ENCODE data around the gene SEPTIN8.

The SEPTIN8 gene

DNA sequence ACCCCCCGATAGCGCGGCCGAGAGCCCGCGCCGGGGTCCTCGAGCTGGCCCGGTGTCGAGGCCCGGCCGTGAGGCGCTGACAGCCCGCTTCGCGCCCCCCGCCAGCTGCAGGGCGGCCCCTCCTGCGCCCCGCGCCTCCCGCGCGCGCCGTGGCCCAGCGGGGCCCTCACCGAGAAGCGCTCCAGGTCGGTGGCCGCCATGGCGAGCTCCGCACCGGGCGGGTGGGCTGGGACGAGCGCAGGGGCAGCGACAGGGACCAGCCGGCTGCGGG is 166 bp downstream of the SEPTIN8 start:
- H3K9ac ChIP-seq (ENCODE audit: low read length), result peak overlapping the region; percentile 69
- peaks cover 13% of the 10 kb centered on the region for H3K79me2 ChIP-seq (ENCODE audit: low read length)
- H4K20me1 ChIP-seq (ENCODE audit: insufficient read depth, low read length), result no peaks in the 10 kb centered on the region
- H3K9me3 ChIP-seq (ENCODE audit: insufficient read depth, low read length), result no peaks in the 10 kb centered on the region
- TF ChIP-seq EZH2phosphoT487 (IDR thresholded peaks at IDR 0.05; ENCODE audit: low read depth), result no peak
- TF ChIP-seq, protein P1, sequence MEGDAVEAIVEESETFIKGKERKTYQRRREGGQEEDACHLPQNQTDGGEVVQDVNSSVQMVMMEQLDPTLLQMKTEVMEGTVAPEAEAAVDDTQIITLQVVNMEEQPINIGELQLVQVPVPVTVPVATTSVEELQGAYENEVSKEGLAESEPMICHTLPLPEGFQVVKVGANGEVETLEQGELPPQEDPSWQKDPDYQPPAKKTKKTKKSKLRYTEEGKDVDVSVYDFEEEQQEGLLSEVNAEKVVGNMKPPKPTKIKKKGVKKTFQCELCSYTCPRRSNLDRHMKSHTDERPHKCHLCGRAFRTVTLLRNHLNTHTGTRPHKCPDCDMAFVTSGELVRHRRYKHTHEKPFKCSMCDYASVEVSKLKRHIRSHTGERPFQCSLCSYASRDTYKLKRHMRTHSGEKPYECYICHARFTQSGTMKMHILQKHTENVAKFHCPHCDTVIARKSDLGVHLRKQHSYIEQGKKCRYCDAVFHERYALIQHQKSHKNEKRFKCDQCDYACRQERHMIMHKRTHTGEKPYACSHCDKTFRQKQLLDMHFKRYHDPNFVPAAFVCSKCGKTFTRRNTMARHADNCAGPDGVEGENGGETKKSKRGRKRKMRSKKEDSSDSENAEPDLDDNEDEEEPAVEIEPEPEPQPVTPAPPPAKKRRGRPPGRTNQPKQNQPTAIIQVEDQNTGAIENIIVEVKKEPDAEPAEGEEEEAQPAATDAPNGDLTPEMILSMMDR (IDR thresholded peaks at IDR 0.05; ENCODE audit: low read depth, low read length), result no peak
- no peaks in the 10 kb centered on the region for H3K36me3 ChIP-seq (replicated peaks; ENCODE audit: low read depth, low read length)
- H2AFZ ChIP-seq (ENCODE audit: low read depth, low read length), result no peak overlapping the region
- no peaks in the 10 kb centered on the region for H3K4me1 ChIP-seq (ENCODE audit: low read length)
- H3K4me3 ChIP-seq (ENCODE audit: low read length), result peak overlapping the region; percentile 96
- peak overlapping the region; percentile 86 for H3K4me2 ChIP-seq (ENCODE audit: low read length)
- H3K27ac ChIP-seq (ENCODE audit: low read length), result no peak overlapping the region
- 0 out of 2 replicates have a peak, but pooled peaks cover 5% of the 10 kb centered on the region for H3K27me3 ChIP-seq (ENCODE audit: low read depth, low read length)

DNA sequence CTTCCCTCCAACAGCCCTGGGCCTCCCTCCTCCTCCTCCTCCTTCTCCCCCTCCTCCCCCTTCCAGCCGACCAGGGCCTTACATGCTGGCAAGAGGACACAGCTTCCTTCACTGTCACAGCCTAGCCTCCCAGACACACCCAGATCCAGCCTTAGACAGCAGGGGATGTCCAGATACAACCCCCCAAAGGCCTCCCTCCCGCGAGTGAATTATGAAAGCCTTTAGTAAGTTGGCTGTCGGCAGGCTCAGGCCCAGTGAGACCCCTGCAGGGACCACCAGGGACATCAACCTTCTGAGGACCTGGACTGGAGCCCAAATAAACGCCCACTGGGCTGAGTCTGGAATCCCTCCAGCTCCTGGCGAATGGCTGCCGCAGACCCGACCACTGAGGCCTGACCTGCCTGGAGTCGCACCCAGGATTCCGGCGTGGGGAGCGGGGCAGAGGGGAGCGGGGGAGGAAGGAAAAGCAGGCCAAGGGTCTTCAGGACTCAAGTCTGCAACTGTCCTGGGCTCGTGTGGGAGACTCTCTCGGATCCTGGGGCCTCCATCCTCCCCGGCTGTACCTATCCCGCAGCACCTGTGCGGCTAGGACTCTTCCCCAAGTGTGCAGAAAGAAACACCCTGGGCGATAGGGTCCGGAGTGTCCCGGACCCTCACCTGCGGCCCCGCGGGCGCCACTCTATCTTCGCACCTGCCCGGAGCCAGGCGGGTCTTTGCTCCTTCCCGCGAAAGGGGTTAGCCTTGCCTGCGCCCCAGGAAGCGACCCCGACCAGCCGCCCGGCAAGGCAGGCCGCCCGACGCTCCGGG is 705 bp downstream of the SEPTIN8 start:
- no peaks in the 10 kb centered on the region for H3K9me3 ChIP-seq (ENCODE audit: insufficient read depth, low read length)
- peak overlapping the region; percentile 96 for H3K4me3 ChIP-seq (ENCODE audit: low read length)
- no peak overlapping the region for H3K27ac ChIP-seq (ENCODE audit: low read length)
- peak overlapping the region; percentile 86 for H3K4me2 ChIP-seq (ENCODE audit: low read length)
- H4K20me1 ChIP-seq (ENCODE audit: insufficient read depth, low read length), result no peaks in the 10 kb centered on the region
- no peak for TF ChIP-seq EZH2phosphoT487 (IDR thresholded peaks at IDR 0.05; ENCODE audit: low read depth)
- TF ChIP-seq, protein P1 (IDR thresholded peaks at IDR 0.05; ENCODE audit: low read depth, low read length), result no peak
- H3K36me3 ChIP-seq (replicated peaks; ENCODE audit: low read depth, low read length), result no peaks in the 10 kb centered on the region
- H3K9ac ChIP-seq (ENCODE audit: low read length), result peak overlapping the region; percentile 69
- peaks cover 13% of the 10 kb centered on the region for H3K79me2 ChIP-seq (ENCODE audit: low read length)
- 0 out of 2 replicates have a peak, but pooled peaks cover 5% of the 10 kb centered on the region for H3K27me3 ChIP-seq (ENCODE audit: low read depth, low read length)
- H3K4me1 ChIP-seq (ENCODE audit: low read length), result no peaks in the 10 kb centered on the region
- no peak overlapping the region for H2AFZ ChIP-seq (ENCODE audit: low read depth, low read length)

DNA sequence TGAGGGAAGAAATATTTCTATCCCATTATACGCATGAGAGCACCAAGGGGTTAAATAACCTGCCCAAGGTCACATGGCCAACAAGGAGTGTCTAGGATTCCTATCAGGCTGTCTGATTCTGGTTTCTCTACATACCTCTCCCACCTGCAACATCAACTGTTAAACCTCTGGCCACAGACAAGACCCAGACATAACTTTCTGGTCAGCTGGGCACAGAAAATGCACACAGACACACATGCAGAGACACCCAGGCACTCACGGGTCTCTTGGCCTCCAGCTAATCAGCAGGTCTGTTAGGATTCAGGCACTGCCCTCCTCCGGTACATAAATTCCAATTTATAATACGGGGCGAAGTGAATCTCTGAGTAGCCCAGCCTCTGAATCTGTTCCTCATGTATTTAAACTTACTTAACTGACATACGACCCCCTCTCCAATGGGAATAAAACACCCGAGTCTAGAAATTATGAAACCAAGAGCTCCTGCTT is 1.5 kb downstream of the SEPTIN8 start:
- 0 out of 2 replicates have a peak, but pooled peaks cover 3% of the 10 kb centered on the region for H4K20me1 ChIP-seq (ENCODE audit: insufficient read depth, low read length)
- no peaks in the 10 kb centered on the region for H3K36me3 ChIP-seq (replicated peaks; ENCODE audit: low read depth, low read length)
- H3K27ac ChIP-seq (ENCODE audit: low read length), result no peak overlapping the region
- 0 out of 2 replicates have a peak, but pooled peaks cover 5% of the 10 kb centered on the region for H3K27me3 ChIP-seq (ENCODE audit: low read depth, low read length)
- H3K9me3 ChIP-seq (ENCODE audit: insufficient read depth, low read length), result no peaks in the 10 kb centered on the region
- H2AFZ ChIP-seq (ENCODE audit: low read depth, low read length), result no peak overlapping the region
- TF ChIP-seq EZH2phosphoT487 (IDR thresholded peaks at IDR 0.05; ENCODE audit: low read depth), result no peak
- TF ChIP-seq, protein P1 (IDR thresholded peaks at IDR 0.05; ENCODE audit: low read depth, low read length), result no peak
- peak overlapping the region; percentile 86 for H3K4me2 ChIP-seq (ENCODE audit: low read length)
- H3K9ac ChIP-seq (ENCODE audit: low read length), result peak overlapping the region; percentile 69
- peak overlapping the region; percentile 96 for H3K4me3 ChIP-seq (ENCODE audit: low read length)
- H3K79me2 ChIP-seq (ENCODE audit: low read length), result peaks cover 13% of the 10 kb centered on the region
- H3K4me1 ChIP-seq (ENCODE audit: low read length), result no peaks in the 10 kb centered on the region

DNA sequence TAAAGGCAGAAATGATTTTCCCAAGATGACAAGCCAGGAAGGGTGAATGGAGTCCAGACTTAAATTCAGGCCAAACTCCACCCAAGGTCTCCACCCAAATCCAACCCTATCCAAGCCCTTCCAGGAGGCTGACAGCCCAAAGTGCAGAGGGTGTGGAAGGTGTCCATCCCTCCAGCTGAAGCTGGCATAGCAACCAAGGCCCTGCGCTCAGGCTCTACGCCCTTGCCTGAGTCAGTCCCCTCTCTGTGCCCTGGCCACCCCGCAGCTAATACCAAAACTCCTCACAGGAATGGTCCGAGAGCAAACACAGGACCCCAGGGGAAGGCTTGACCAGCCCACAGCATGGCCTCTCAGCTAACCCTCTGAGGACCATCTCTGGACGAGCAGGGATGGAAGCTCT is 2.1 kb downstream of the SEPTIN8 start:
- H3K4me3 ChIP-seq (ENCODE audit: low read length), result no peak overlapping the region
- H3K9me3 ChIP-seq (ENCODE audit: insufficient read depth, low read length), result no peaks in the 10 kb centered on the region
- peaks cover 13% of the 10 kb centered on the region for H3K79me2 ChIP-seq (ENCODE audit: low read length)
- no peak overlapping the region for H2AFZ ChIP-seq (ENCODE audit: low read depth, low read length)
- H3K27me3 ChIP-seq (ENCODE audit: low read depth, low read length), result 0 out of 2 replicates have a peak, but pooled peaks cover 5% of the 10 kb centered on the region
- H3K4me1 ChIP-seq (ENCODE audit: low read length), result no peaks in the 10 kb centered on the region
- no peak overlapping the region for H3K9ac ChIP-seq (ENCODE audit: low read length)
- H3K27ac ChIP-seq (ENCODE audit: low read length), result no peak overlapping the region
- no peaks in the 10 kb centered on the region for H3K36me3 ChIP-seq (replicated peaks; ENCODE audit: low read depth, low read length)
- TF ChIP-seq, protein P1 (IDR thresholded peaks at IDR 0.05; ENCODE audit: low read depth, low read length), result no peak
- no peak for TF ChIP-seq EZH2phosphoT487 (IDR thresholded peaks at IDR 0.05; ENCODE audit: low read depth)
- no peak overlapping the region for H3K4me2 ChIP-seq (ENCODE audit: low read length)
- H4K20me1 ChIP-seq (ENCODE audit: insufficient read depth, low read length), result 0 out of 2 replicates have a peak, but pooled peaks cover 4% of the 10 kb centered on the region
